OCI-LY1 (cell line): Measurements from ENCODE around the gene KCNH1.

Experiments
- H2AFZ ChIP-seq: fragments of 200-600 bp; sonication (generic), shearing (Covaris generic); 2 replicates; pipeline ENCODE4 v1.6.0; 2014; ENCODE audit warnings: antibody characterized with exemption, mild to moderate bottlenecking, low read length
- H3F3A ChIP-seq: fragments of 200-600 bp; sonication (generic), shearing (Covaris generic); 2 replicates; pipeline ENCODE4 v1.6.0; 2014; ENCODE audit warnings: mild to moderate bottlenecking, antibody characterized with exemption, low read length, moderate library complexity; ENCODE audit not compliant: insufficient read depth
- H3K27ac ChIP-seq: fragments of 200-600 bp; sonication (generic); 2 replicates; pipeline ENCODE4 v1.5.1; 2014; ENCODE audit warnings: low read length, mixed run types, mild to moderate bottlenecking, low read depth; ENCODE audit not compliant: poor library complexity, severe bottlenecking
- H3K27me3 ChIP-seq: fragments of 200-600 bp; sonication (generic); 2 replicates; pipeline ENCODE4 v1.6.0; 2014; ENCODE audit warnings: antibody characterized with exemption, mild to moderate bottlenecking, low read length, moderate library complexity; ENCODE audit not compliant: insufficient read depth
- H3K36me3 ChIP-seq: fragments of 200-600 bp; sonication (generic); 2 replicates; pipeline ENCODE4 v1.6.1; 2014; ENCODE audit warnings: mild to moderate bottlenecking, antibody characterized with exemption, low read length, moderate library complexity, mixed read lengths; ENCODE audit not compliant: insufficient read depth
- H3K4me1 ChIP-seq: fragments of 200-600 bp; sonication (generic); 2 replicates; pipeline ENCODE4 v1.5.1; 2014; ENCODE audit warnings: mild to moderate bottlenecking, low read length, moderate library complexity; ENCODE audit not compliant: insufficient read depth, severe bottlenecking
- H3K4me2 ChIP-seq: fragments of 200-600 bp; sonication (generic), shearing (Covaris generic); 2 replicates; pipeline ENCODE4 v1.6.1; 2014; ENCODE audit warnings: low read length
- H3K4me3 ChIP-seq: fragments of 200-600 bp; sonication (generic); 2 replicates; pipeline ENCODE4 v1.5.1; 2014; ENCODE audit warnings: low read length, low read depth, mild to moderate bottlenecking, mixed read lengths; ENCODE audit not compliant: poor library complexity, severe bottlenecking
- H3K79me2 ChIP-seq: fragments of 200-600 bp; shearing (Covaris generic); 2 replicates; pipeline ENCODE4 v1.6.1; 2016; ENCODE audit warnings: mixed run types, low read length, mixed read lengths; ENCODE audit not compliant: insufficient read depth
- H3K9ac ChIP-seq: fragments of 200-600 bp; sonication (generic), shearing (Covaris generic); 2 replicates; pipeline ENCODE4 v1.6.1; 2014; ENCODE audit warnings: mild to moderate bottlenecking, low read length, mixed read lengths
- H3K9me2 ChIP-seq: fragments of 200-600 bp; sonication (generic), shearing (Covaris generic); 2 replicates; pipeline ENCODE4 v1.6.1; 2014; ENCODE audit warnings: low read depth, mild to moderate bottlenecking, low read length, mixed read lengths
- H3K9me3 ChIP-seq: fragments of 200-600 bp; shearing (Covaris generic); 2 replicates; pipeline ENCODE4 v1.6.1; 2014; ENCODE audit warnings: low read length, mixed read lengths
- H4K20me1 ChIP-seq: fragments of 200-600 bp; sonication (generic), shearing (Covaris generic); 2 replicates; pipeline ENCODE4 v1.6.0; 2016; ENCODE audit warnings: mild to moderate bottlenecking, low read length; ENCODE audit not compliant: insufficient read depth
- CTCF ChIP-seq: fragments of 200-600 bp; sonication (generic), shearing (Covaris generic); IDR thresholded peaks from 2 replicates; pipeline ENCODE4 v1.5.1; 2017; ENCODE audit warnings: mild to moderate bottlenecking, antibody characterized with exemption, low read length, moderate library complexity, mixed read lengths
- EZH2 ChIP-seq: fragments of 200-600 bp; sonication (generic), shearing (Covaris generic); IDR thresholded peaks from 2 replicates; pipeline ENCODE4 v1.8.0; 2017; ENCODE audit warnings: borderline replicate concordance, mixed run types, mild to moderate bottlenecking, antibody characterized with exemption, low read length, moderate library complexity, mixed read lengths

KCNH1 gene

GRCh38 chr1:210980082-210980481 lies 153.9 kb downstream of the KCNH1 start:
- Histone ChIP-seq H3K27me3 (no peaks in the 10 kb centered on the region), H3K4me3 (no peak overlapping the region), H3K4me2 (no peak overlapping the region), H3K9me3 (no peaks in the 10 kb centered on the region), H4K20me1 (no peaks in the 10 kb centered on the region), H3K27ac (no peak overlapping the region), H3K4me1 (no peaks in the 10 kb centered on the region), H3K9me2 (no peaks in the 10 kb centered on the region), H3K9ac (no peak overlapping the region), H2AFZ (no peak overlapping the region), H3K79me2 (no peaks in the 10 kb centered on the region), H3F3A (no peaks in the 10 kb centered on the region), H3K36me3 (no peaks in the 10 kb centered on the region)
- TF ChIP-seq CTCF, result no peak
- TF ChIP-seq EZH2, result no peak

- Histone ChIP-seq H3K9ac (no peak overlapping the region), H3K4me2 (no peak overlapping the region), H3K27me3 (no peaks in the 10 kb centered on the region), H3K4me1 (no peaks in the 10 kb centered on the region), H2AFZ (no peak overlapping the region), H3K4me3 (no peak overlapping the region), H3F3A (no peaks in the 10 kb centered on the region), H3K27ac (no peak overlapping the region), H3K79me2 (no peaks in the 10 kb centered on the region), H3K9me2 (no peaks in the 10 kb centered on the region), H3K36me3 (no peaks in the 10 kb centered on the region), H4K20me1 (no peaks in the 10 kb centered on the region), H3K9me3 (no peaks in the 10 kb centered on the region)
- no peak for TF ChIP-seq EZH2
- no peak for TF ChIP-seq CTCF
Observed at GRCh38 chr1:210978974-210979354, 155.0 kb downstream of the KCNH1 start.

- H3K27ac ChIP-seq, result no peak overlapping the region
- H3K36me3 ChIP-seq, result no peaks in the 10 kb centered on the region
- H2AFZ ChIP-seq, result no peak overlapping the region
- TF ChIP-seq EZH2 (no peak), CTCF (no peak)
- no peaks in the 10 kb centered on the region for H3K27me3 ChIP-seq
- no peaks in the 10 kb centered on the region for H3K4me1 ChIP-seq
- no peak overlapping the region for H3K4me3 ChIP-seq
- H4K20me1 ChIP-seq, result no peaks in the 10 kb centered on the region
- H3K9ac ChIP-seq, result no peak overlapping the region
- H3K79me2 ChIP-seq, result no peaks in the 10 kb centered on the region
- H3K9me2 ChIP-seq, result no peaks in the 10 kb centered on the region
- no peak overlapping the region for H3K4me2 ChIP-seq
- H3K9me3 ChIP-seq, result no peaks in the 10 kb centered on the region
- no peaks in the 10 kb centered on the region for H3F3A ChIP-seq
Observed at GRCh38 chr1:210978316-210978973, 155.5 kb downstream of the KCNH1 start.
